ENCODE measurements around the gene LACTB. TPM values are rescaled to one million over a fixed set of nuclear protein-coding genes. Genes with fewer than 3 reads are reported as not detected.
A peak's percentile ranks its signal among the peaks of the same experiment; 100 is the strongest.

LACTB gene
- 10 to 100 TPM; 14.6 to 29.6 TPM for total RNA-seq

GRCh38 chr15:63121382-63122001 is at the start of gene LACTB:
TSS of gene LACTB (plus strand) at chr15:63121861. CDS start at chr15:63121872, 11 bp downstream.
- DNase-seq, result peak; percentile 90
- Histone ChIP-seq H3K36me3 (no peaks in the 10 kb centered on the region), H3K27ac (peak within 1 kb of the TSS; percentile 97), H3K9me3 (no peaks in the 10 kb centered on the region), H3K9ac (ENCODE audit: low read depth in 2 of 2, low read length in 2 of 2) (peak within 1 kb of the TSS; percentile 64 to 97), H3K27me3 (no peaks in the 10 kb centered on the region), H3K4me1 (no peaks in the 10 kb centered on the region), H3K4me3 (peak within 1 kb of the TSS; percentile 96)
- no peak for TF ChIP-seq CTCF (IDR thresholded peaks at IDR 0.05)
- intact Hi-C loops (cut with DNase I), result no loop called here

- no peak for DNase-seq
- H3K9ac ChIP-seq (ENCODE audit: low read depth in 2 of 2, low read length in 2 of 2), result no peak overlapping the region
- H3K27ac ChIP-seq, result no peak overlapping the region
- no peaks in the 10 kb centered on the region for H3K27me3 ChIP-seq
- H3K4me3 ChIP-seq, result no peak overlapping the region
- H3K36me3 ChIP-seq, result peaks cover 6% of the 10 kb centered on the region
- H3K9me3 ChIP-seq, result no peaks in the 10 kb centered on the region
- no peak for TF ChIP-seq CTCF (IDR thresholded peaks at IDR 0.05)
- intact Hi-C loops (cut with DNase I), result no loop called here
- no peaks in the 10 kb centered on the region for H3K4me1 ChIP-seq
Observed at GRCh38 chr15:63072023-63072650, 49.5 kb upstream of the LACTB start.

- Histone ChIP-seq H3K4me1 (no peaks in the 10 kb centered on the region), H3K36me3 (no peaks in the 10 kb centered on the region), H3K27me3 (no peaks in the 10 kb centered on the region), H3K27ac (peak overlapping the region; percentile 46), H3K4me3 (no peak overlapping the region), H3K9me3 (no peaks in the 10 kb centered on the region), H3K9ac (ENCODE audit: low read depth in 2 of 2, low read length in 2 of 2) (no peak overlapping the region)
- DNase-seq, result no peak
- TF ChIP-seq CTCF (IDR thresholded peaks at IDR 0.05), result no peak
- intact Hi-C loops (cut with DNase I), result no loop called here
Observed at GRCh38 chr15:63072809-63073277, 48.8 kb upstream of the LACTB start.

- intact Hi-C loops (cut with DNase I), result no loop called here
- Histone ChIP-seq H3K4me1 (no peaks in the 10 kb centered on the region), H3K4me3 (no peak overlapping the region), H3K9me3 (no peaks in the 10 kb centered on the region), H3K36me3 (no peaks in the 10 kb centered on the region), H3K27ac (peak overlapping the region; percentile 46), H3K9ac (ENCODE audit: low read depth in 2 of 2, low read length in 2 of 2) (no peak overlapping the region), H3K27me3 (no peaks in the 10 kb centered on the region)
- no peak for TF ChIP-seq CTCF (IDR thresholded peaks at IDR 0.05)
- no peak for DNase-seq
Observed at GRCh38 chr15:63073497-63074172, 48.0 kb upstream of the LACTB start.

GRCh38 chr15:63075015-63075983 is 46.4 kb upstream of the LACTB start:
- H3K4me3 ChIP-seq, result no peak overlapping the region
- no peak overlapping the region for H3K27ac ChIP-seq
- DNase-seq, result no peak
- H3K9me3 ChIP-seq, result no peaks in the 10 kb centered on the region
- no peaks in the 10 kb centered on the region for H3K4me1 ChIP-seq
- H3K27me3 ChIP-seq, result no peaks in the 10 kb centered on the region
- H3K36me3 ChIP-seq, result no peaks in the 10 kb centered on the region
- TF ChIP-seq CTCF (IDR thresholded peaks at IDR 0.05), result no peak
- intact Hi-C loops (cut with DNase I), result no loop called here
- H3K9ac ChIP-seq (ENCODE audit: low read depth in 2 of 2, low read length in 2 of 2), result no peak overlapping the region
